Endothelial cell of umbilical vein (primary cell): ENCODE measurements around the gene KRT38. TPM values are rescaled to one million over a fixed set of nuclear protein-coding genes. Genes with fewer than 3 reads are reported as not detected.

Experiments used
- BruUV-seq: library from RNA; stranded (reverse); fragments of 400-500 nt; replicated peaks from 2 replicates; lab custom pipeline; 2021; lab: Mats Ljungman, UMichigan
- CTCF ChIA-PET: fragments of 300-600, 350-600 bp; sonication (Branson Sonifier 250); formaldehyde crosslinking; loops from one replicate; lab custom pipeline; 2021; ENCODE audit warnings: antibody characterized with exemption, inconsistent platforms; lab: Charles Lee
- POLR2A ChIA-PET: fragments of 300-600, 350-600 bp; sonication (Branson Sonifier 250); formaldehyde crosslinking; loops from one replicate; lab custom pipeline; 2021; ENCODE audit warnings: antibody characterized with exemption, inconsistent platforms; lab: Charles Lee
- DNase-seq: peaks from one replicate; pipeline ENCODE4 v3.0.0-alpha.2; 2011; ENCODE audit warnings: low read depth, low spot score
- FAIRE-seq: peaks from 2 replicates; lab custom pipeline; 2011; peaks lifted over from hg19 to GRCh38; lab: Jason Lieb, UNC
- H2AFZ ChIP-seq: 2 replicates; pipeline ENCODE4 v1.6.0; 2012; ENCODE audit warnings: low read depth, low read length, control low read depth, inconsistent platforms
- H3K27ac ChIP-seq: 2 replicates; pipeline ENCODE4 v1.5.1; 2011; ENCODE audit warnings: low read depth, mild to moderate bottlenecking, control low read depth, low read length, moderate library complexity; ENCODE audit not compliant: insufficient read depth
- H3K27me3 ChIP-seq, 2 experiments: 2 replicates each; pipeline versions ENCODE4 v1.6.0 to v1.6.1; 2011; ENCODE audit warnings: low read length in 2 of 2, mixed read lengths in 1 of 2; ENCODE audit not compliant: control insufficient read depth in 2 of 2, insufficient read depth in 2 of 2
- H3K36me3 ChIP-seq, 2 experiments: 2 replicates in 1 of 2; 3 replicates in 1 of 2; pipeline ENCODE4 v1.5.1; 2011; ENCODE audit warnings: low read length in 2 of 2, mild to moderate bottlenecking in 1 of 2, moderate library complexity in 1 of 2; ENCODE audit not compliant: control insufficient read depth in 2 of 2, insufficient read depth in 2 of 2; ENCODE audit errors: extremely low read depth in 1 of 2
- H3K4me1 ChIP-seq: 3 replicates; pipeline ENCODE4 v1.5.1; 2011; ENCODE audit warnings: mild to moderate bottlenecking, low read length; ENCODE audit not compliant: control insufficient read depth, insufficient read depth; ENCODE audit errors: extremely low read depth
- H3K4me2 ChIP-seq: 2 replicates; pipeline ENCODE4 v1.6.1; 2011; ENCODE audit warnings: low read length, control low read depth, mixed read lengths; ENCODE audit not compliant: insufficient read depth
- H3K4me3 ChIP-seq, 3 experiments: fragments of 200-600 bp in 1 of 3; sonication (generic), shearing (Covaris generic) in 1 of 3; replicated peaks in 1 of 3; 2 replicates each; pipeline ENCODE4 v1.5.1; 2011 to 2016; ENCODE audit warnings: control low read depth in 3 of 3, low read length in 3 of 3, mild to moderate bottlenecking in 2 of 3, inconsistent platforms in 1 of 3, low read depth in 1 of 3, moderate library complexity in 1 of 3; ENCODE audit not compliant: insufficient read depth in 1 of 3
- H3K79me2 ChIP-seq: 2 replicates; pipeline ENCODE4 v1.6.0; 2012; ENCODE audit warnings: low read length, inconsistent platforms; ENCODE audit not compliant: control insufficient read depth, insufficient read depth
- H3K9ac ChIP-seq: replicated peaks from 2 replicates; pipeline ENCODE3; 2011; ENCODE audit warnings: low read length, control low read depth; ENCODE audit not compliant: insufficient read depth; ENCODE audit errors: extremely low read depth
- H3K9me1 ChIP-seq: replicated peaks from 3 replicates; pipeline ENCODE4 v1.6.0; 2011; ENCODE audit warnings: mild to moderate bottlenecking, low read length; ENCODE audit not compliant: control insufficient read depth, insufficient read depth; ENCODE audit errors: extremely low read depth
- H3K9me3 ChIP-seq: replicated peaks from 2 replicates; pipeline ENCODE4 v1.5.1; 2012; ENCODE audit warnings: low read length, inconsistent platforms; ENCODE audit not compliant: control insufficient read depth, insufficient read depth
- H4K20me1 ChIP-seq: replicated peaks from 2 replicates; pipeline ENCODE3; 2011; ENCODE audit warnings: mild to moderate bottlenecking, low read length; ENCODE audit not compliant: control insufficient read depth, insufficient read depth; ENCODE audit errors: extremely low read depth
- EZH2 ChIP-seq: IDR thresholded peaks from 2 replicates; pipeline ENCODE4 v1.6.1; 2012; ENCODE audit warnings: borderline replicate concordance, low read depth, mild to moderate bottlenecking, moderate library complexity, low read length, inconsistent platforms; ENCODE audit not compliant: severe bottlenecking
- FOS ChIP-seq: IDR thresholded peaks from 2 replicates; pipeline ENCODE4 v1.6.1; 2011; ENCODE audit warnings: mild to moderate bottlenecking, low read length, moderate library complexity, borderline replicate concordance; ENCODE audit not compliant: insufficient read depth
- GATA2 ChIP-seq: IDR thresholded peaks from 2 replicates; pipeline ENCODE4 v1.7.0; 2011; ENCODE audit warnings: low read depth, mild to moderate bottlenecking, moderate library complexity, mixed read lengths, low read length; ENCODE audit not compliant: insufficient read length, insufficient read depth
- JUN ChIP-seq: IDR thresholded peaks from 2 replicates; pipeline ENCODE4 v1.6.1; 2011; ENCODE audit warnings: borderline replicate concordance, low read depth; ENCODE audit not compliant: insufficient read length, insufficient read depth
- MYC ChIP-seq: IDR thresholded peaks from one replicate; pipeline ENCODE4 v1.6.1; 2011; ENCODE audit warnings: mild to moderate bottlenecking, low read depth, low read length
- POLR2A ChIP-seq: IDR thresholded peaks from 2 replicates; pipeline ENCODE4 v1.6.1; 2012; ENCODE audit warnings: low read depth, mild to moderate bottlenecking, control low read depth, low read length
- POLR2AphosphoS5 ChIP-seq: IDR thresholded peaks from 2 replicates; pipeline ENCODE4 v1.6.1; 2012; ENCODE audit warnings: low read depth, mild to moderate bottlenecking, control low read depth, low read length, moderate library complexity; ENCODE audit not compliant: insufficient read depth
- dilution Hi-C: fragments of 300-500 bp; cut with MboI; formaldehyde crosslinking; loops from one replicate; pipeline ENCODE4 v1.15.0; 2019; ENCODE audit warnings: low sequenced_read_pairs; ENCODE audit not compliant: extremely low pct_ligation_motif_present
- intact Hi-C: fragments of 100-400 bp; cut with micrococcal nuclease; formaldehyde crosslinking; loops from one replicate; pipeline ENCODE4 v1.10.0; 2022
- polyA plus RNA-seq, 4 experiments: library from polyadenylated mRNA; depleted of rRNA in 3 of 4; stranded (reverse) in 3 of 4; unstranded in 1 of 4; fragments of >200 nt; gene quantifications; 2 replicates each; pipeline versions ENCODE4 v1.2.1 to v1.2.3, GENCODE V29; 2011 to 2012; ENCODE audit warnings: missing spikeins in 1 of 4
- small RNA-seq: library from RNA; depleted of rRNA; stranded (forward); fragments of <200 nt; gene quantifications from one replicate; pipeline ENCODE3, GENCODE V24; 2012; ENCODE audit warnings: low replicate concordance, low read depth; ENCODE audit not compliant: insufficient read depth, insufficient read length
- total RNA-seq: library from RNA; stranded (reverse); gene quantifications from 2 replicates; pipeline ENCODE4 v1.2.3, GENCODE V29; 2021
- TF ChIP-seq, protein P1 (sequence below): IDR thresholded peaks from 2 replicates; pipeline ENCODE4 v1.6.1; 2011; ENCODE audit not compliant: insufficient read depth, insufficient read length
- TF ChIP-seq, protein P2 (sequence below), 2 donors: IDR thresholded peaks; 1 replicate in 1 of 2; 2 replicates in 1 of 2; pipeline ENCODE4 v1.5.1; 2011; ENCODE audit warnings: low read length in 2 of 2, mild to moderate bottlenecking in 2 of 2, moderate library complexity in 2 of 2, control low read depth in 1 of 2, inconsistent platforms in 1 of 2, low read depth in 1 of 2; ENCODE audit not compliant: insufficient read depth in 1 of 2; ENCODE audit errors: extremely low read depth in 1 of 2

KRT38 gene
- total and polyA plus RNA-seq, 2 donors (not counting 3 experiments of a cell fraction or from before 2014, with no cell fraction given): not detected

DNA sequence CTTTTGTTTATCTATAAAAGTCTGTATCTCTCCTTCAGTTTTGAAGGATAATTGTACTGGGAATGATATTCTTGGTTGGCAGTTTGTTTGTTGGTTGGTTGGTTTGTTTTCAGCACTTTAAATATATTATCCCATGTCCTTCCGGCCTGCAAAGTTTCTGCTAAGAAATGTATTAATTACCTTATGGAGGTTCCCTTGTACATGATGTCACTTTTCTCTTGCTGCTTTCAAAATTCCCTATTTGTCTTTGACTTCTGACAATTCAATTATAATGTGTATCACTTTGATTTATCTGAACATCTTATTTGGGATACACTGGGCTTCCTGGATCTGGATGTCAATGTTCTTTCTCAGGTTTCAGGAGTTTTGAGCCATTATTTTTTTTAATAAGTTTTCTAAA lies 54.6 kb downstream of the KRT38 start:
- no peaks in the 10 kb centered on the region for H4K20me1 ChIP-seq
- H3K27me3 ChIP-seq: peaks cover 5 to 8% of the 10 kb centered on the region in 2 experiments
- H3K9ac ChIP-seq: no peak overlapping the region
- H3K4me3 ChIP-seq: no peak overlapping the region
- no peak for FAIRE-seq
- no peaks in the 10 kb centered on the region for H3K4me1 ChIP-seq
- no peak overlapping the region for H2AFZ ChIP-seq
- H3K79me2 ChIP-seq: no peaks in the 10 kb centered on the region
- dilution Hi-C loops (no loop called here), intact Hi-C loops (no loop called here)
- no peak for TF ChIP-seq EZH2
- TF ChIP-seq FOS: no peak
- TF ChIP-seq MYC: no peak
- no peak for TF ChIP-seq JUN
- no peak for TF ChIP-seq POLR2AphosphoS5
- TF ChIP-seq POLR2A: no peak
- TF ChIP-seq, protein P1, sequence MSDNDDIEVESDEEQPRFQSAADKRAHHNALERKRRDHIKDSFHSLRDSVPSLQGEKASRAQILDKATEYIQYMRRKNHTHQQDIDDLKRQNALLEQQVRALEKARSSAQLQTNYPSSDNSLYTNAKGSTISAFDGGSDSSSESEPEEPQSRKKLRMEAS: no peak
- TF ChIP-seq GATA2: no peak
- TF ChIP-seq, protein P2, sequence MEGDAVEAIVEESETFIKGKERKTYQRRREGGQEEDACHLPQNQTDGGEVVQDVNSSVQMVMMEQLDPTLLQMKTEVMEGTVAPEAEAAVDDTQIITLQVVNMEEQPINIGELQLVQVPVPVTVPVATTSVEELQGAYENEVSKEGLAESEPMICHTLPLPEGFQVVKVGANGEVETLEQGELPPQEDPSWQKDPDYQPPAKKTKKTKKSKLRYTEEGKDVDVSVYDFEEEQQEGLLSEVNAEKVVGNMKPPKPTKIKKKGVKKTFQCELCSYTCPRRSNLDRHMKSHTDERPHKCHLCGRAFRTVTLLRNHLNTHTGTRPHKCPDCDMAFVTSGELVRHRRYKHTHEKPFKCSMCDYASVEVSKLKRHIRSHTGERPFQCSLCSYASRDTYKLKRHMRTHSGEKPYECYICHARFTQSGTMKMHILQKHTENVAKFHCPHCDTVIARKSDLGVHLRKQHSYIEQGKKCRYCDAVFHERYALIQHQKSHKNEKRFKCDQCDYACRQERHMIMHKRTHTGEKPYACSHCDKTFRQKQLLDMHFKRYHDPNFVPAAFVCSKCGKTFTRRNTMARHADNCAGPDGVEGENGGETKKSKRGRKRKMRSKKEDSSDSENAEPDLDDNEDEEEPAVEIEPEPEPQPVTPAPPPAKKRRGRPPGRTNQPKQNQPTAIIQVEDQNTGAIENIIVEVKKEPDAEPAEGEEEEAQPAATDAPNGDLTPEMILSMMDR (IDR thresholded peaks at IDR 0.05; ENCODE audit: extremely low read depth in 1 of 2, insufficient read depth in 1 of 2, low read depth in 1 of 2, low read length in 2 of 2): no peak
- H3K9me1 ChIP-seq: no peaks in the 10 kb centered on the region
- POLR2A ChIA-PET: no interaction called here
- BruUV-seq: no TSS peak
- H3K9me3 ChIP-seq: no peaks in the 10 kb centered on the region
- no peak overlapping the region for H3K4me2 ChIP-seq
- CTCF ChIA-PET: interaction anchor here (1.0 kb wide), 1 partner anchor 18 kb away, joined by 3 read pairs; no protein-coding TSS in a partner anchor
- no peaks in the 10 kb centered on the region for H3K36me3 ChIP-seq
- no peak for DNase-seq
- H3K27ac ChIP-seq: no peak overlapping the region

Small RNA genes lying within 50 kb of the gene (small RNA-seq; reads per million reads assigned to genes)
- not detected for gene RNU2-32P

Other genes with a start within 250 kb of the KRT38 start
- gene KRTAP9-2, start 214.3 kb downstream of the KRT38 start, total RNA-seq: not detected in 2 replicates
- not detected in 2 replicates for gene KRTAP9-2, start 214.3 kb downstream of the KRT38 start, polyA plus RNA-seq
- gene KRTAP9-3, start 208.5 kb downstream of the KRT38 start, total RNA-seq: not detected in 2 replicates
- gene KRTAP9-3, start 208.5 kb downstream of the KRT38 start, polyA plus RNA-seq: not detected in 2 replicates
- gene KRTAP9-8, start 203.0 kb downstream of the KRT38 start, total RNA-seq: not detected in 2 replicates
- gene KRTAP9-8, start 203.0 kb downstream of the KRT38 start, polyA plus RNA-seq: not detected in 2 replicates
- not detected in 2 replicates for gene KRTAP9-4, start 191.3 kb downstream of the KRT38 start, total RNA-seq
- gene KRTAP9-4, start 191.3 kb downstream of the KRT38 start, polyA plus RNA-seq: not detected in 2 replicates
- gene KRTAP9-9, start 185.6 kb downstream of the KRT38 start, total RNA-seq: not detected in 2 replicates
- gene KRTAP9-9, start 185.6 kb downstream of the KRT38 start, polyA plus RNA-seq: not detected in 2 replicates
- gene KRTAP9-6, start 175.6 kb downstream of the KRT38 start, total RNA-seq: not detected in 2 replicates
- gene KRTAP9-6, start 175.6 kb downstream of the KRT38 start, polyA plus RNA-seq: not detected in 2 replicates
- gene KRTAP9-7, start 165.3 kb downstream of the KRT38 start, total RNA-seq: not detected in 2 replicates
- not detected in 2 replicates for gene KRTAP9-7, start 165.3 kb downstream of the KRT38 start, polyA plus RNA-seq
- gene KRTAP29-1, start 138.1 kb downstream of the KRT38 start, total RNA-seq: not detected in 2 replicates
- gene KRTAP29-1, start 138.1 kb downstream of the KRT38 start, polyA plus RNA-seq: not detected in 2 replicates
- gene KRTAP16-1, start 131.7 kb downstream of the KRT38 start, total RNA-seq: not detected in 2 replicates
- gene KRTAP16-1, start 131.7 kb downstream of the KRT38 start, polyA plus RNA-seq: not detected in 2 replicates
- gene KRTAP17-1, start 125.3 kb downstream of the KRT38 start, total RNA-seq: not detected in 2 replicates
- not detected in 2 replicates for gene KRTAP17-1, start 125.3 kb downstream of the KRT38 start, polyA plus RNA-seq
- not detected in 2 replicates for gene KRT33A, start 90.2 kb downstream of the KRT38 start, total RNA-seq
- gene KRT33A, start 90.2 kb downstream of the KRT38 start, polyA plus RNA-seq: not detected in 2 replicates
- gene KRT33B, start 71.2 kb downstream of the KRT38 start, total RNA-seq: not detected in 2 replicates
- gene KRT33B, start 71.2 kb downstream of the KRT38 start, polyA plus RNA-seq: not detected in 2 replicates
- gene KRT34, start 58.7 kb downstream of the KRT38 start, total RNA-seq: not detected in 2 replicates
- not detected in 2 replicates for gene KRT34, start 58.7 kb downstream of the KRT38 start, polyA plus RNA-seq
- not detected in 2 replicates for gene KRT31, start 43.4 kb downstream of the KRT38 start, total RNA-seq
- gene KRT31, start 43.4 kb downstream of the KRT38 start, polyA plus RNA-seq: not detected in 2 replicates
- gene KRT37, start 16.4 kb downstream of the KRT38 start, total RNA-seq: not detected in 2 replicates
- gene KRT37, start 16.4 kb downstream of the KRT38 start, polyA plus RNA-seq: not detected in 2 replicates
- not detected in 2 replicates for gene KRT32, start 26.4 kb upstream of the KRT38 start, total RNA-seq
- not detected in 2 replicates for gene KRT32, start 26.4 kb upstream of the KRT38 start, polyA plus RNA-seq
- not detected in 2 replicates for gene KRT35, start 40.2 kb upstream of the KRT38 start, total RNA-seq
- 0.08 TPM in 1 of 2 replicates, not detected in the other for gene KRT35, start 40.2 kb upstream of the KRT38 start, polyA plus RNA-seq
- gene KRT36, start 48.9 kb upstream of the KRT38 start, total RNA-seq: not detected in 2 replicates
- 0.04 and 0.11 TPM in 2 replicates for gene KRT36, start 48.9 kb upstream of the KRT38 start, polyA plus RNA-seq
- not detected in 2 replicates for gene KRT13, start 64.6 kb upstream of the KRT38 start, total RNA-seq
- gene KRT13, start 64.6 kb upstream of the KRT38 start, polyA plus RNA-seq: not detected in 2 replicates
- gene KRT15, start 77.9 kb upstream of the KRT38 start, total RNA-seq: 2.8 TPM in 2 replicates
- 0.68 and 0.83 TPM in 2 replicates for gene KRT15, start 77.9 kb upstream of the KRT38 start, polyA plus RNA-seq
- 14.9 and 23.3 TPM in 2 replicates for gene KRT19, start 87.3 kb upstream of the KRT38 start, total RNA-seq
- 12.9 and 20.1 TPM in 2 replicates for gene KRT19, start 87.3 kb upstream of the KRT38 start, polyA plus RNA-seq
- gene KRT9, start 131.1 kb upstream of the KRT38 start, total RNA-seq: not detected in 2 replicates
- not detected in 2 replicates for gene KRT9, start 131.1 kb upstream of the KRT38 start, polyA plus RNA-seq
- gene KRT14, start 145.9 kb upstream of the KRT38 start, total RNA-seq: 0.18 and 0.66 TPM in 2 replicates
- gene KRT14, start 145.9 kb upstream of the KRT38 start, polyA plus RNA-seq: 0.11 and 0.12 TPM in 2 replicates
- gene KRT16, start 171.8 kb upstream of the KRT38 start, total RNA-seq: not detected in 2 replicates
- gene KRT16, start 171.8 kb upstream of the KRT38 start, polyA plus RNA-seq: not detected in 2 replicates
- 0.55 and 1.6 TPM in 2 replicates for gene KRT17, start 183.6 kb upstream of the KRT38 start, total RNA-seq
- 0.83 and 0.96 TPM in 2 replicates for gene KRT17, start 183.6 kb upstream of the KRT38 start, polyA plus RNA-seq
- gene EIF1, start 247.9 kb upstream of the KRT38 start, total RNA-seq: 814 and 839 TPM in 2 replicates
- gene EIF1, start 247.9 kb upstream of the KRT38 start, polyA plus RNA-seq: 145 and 168 TPM in 2 replicates